ENCODE data around the gene BCAT1.

DNA sequence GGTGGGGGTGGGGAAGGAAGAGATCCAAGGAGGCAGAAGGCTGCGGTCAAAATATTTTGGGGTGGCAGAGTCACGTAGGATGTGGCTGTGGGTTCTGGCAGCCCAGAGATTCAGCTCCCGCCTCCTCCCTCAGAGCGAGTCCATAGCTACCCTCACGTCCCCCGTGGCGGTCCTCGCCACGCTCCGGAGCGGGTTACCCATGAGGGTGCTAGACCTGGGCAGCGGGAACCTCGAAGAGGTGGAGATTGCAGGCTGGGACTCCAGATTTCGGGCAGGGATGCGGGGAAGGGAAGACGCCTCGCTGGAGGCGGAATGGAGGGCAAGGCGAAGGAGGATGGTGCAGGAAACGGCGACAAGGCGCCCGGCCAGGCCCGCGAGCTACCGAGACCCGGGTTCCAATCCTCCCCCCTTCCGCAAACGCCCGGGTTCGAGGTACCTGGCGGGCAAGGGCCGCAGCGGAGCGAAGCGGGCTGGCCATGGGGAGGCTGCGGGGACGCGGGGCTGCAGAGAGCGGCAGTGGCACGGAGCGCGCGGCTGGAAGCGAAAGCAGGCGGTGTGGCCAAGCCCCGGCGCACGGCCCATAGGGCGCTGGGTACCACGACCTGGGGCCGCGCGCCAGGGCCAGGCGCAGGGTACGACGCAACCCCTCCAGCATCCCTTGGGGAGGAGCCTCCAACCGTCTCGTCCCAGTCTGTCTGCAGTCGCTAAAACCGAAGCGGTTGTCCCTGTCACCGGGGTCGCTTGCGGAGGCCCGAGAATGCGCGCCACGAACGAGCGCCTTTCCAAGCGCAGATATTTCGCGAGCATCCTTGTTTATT, 46.2 kb downstream of the BCAT1 start:
- TF ChIP-seq, protein P1, sequence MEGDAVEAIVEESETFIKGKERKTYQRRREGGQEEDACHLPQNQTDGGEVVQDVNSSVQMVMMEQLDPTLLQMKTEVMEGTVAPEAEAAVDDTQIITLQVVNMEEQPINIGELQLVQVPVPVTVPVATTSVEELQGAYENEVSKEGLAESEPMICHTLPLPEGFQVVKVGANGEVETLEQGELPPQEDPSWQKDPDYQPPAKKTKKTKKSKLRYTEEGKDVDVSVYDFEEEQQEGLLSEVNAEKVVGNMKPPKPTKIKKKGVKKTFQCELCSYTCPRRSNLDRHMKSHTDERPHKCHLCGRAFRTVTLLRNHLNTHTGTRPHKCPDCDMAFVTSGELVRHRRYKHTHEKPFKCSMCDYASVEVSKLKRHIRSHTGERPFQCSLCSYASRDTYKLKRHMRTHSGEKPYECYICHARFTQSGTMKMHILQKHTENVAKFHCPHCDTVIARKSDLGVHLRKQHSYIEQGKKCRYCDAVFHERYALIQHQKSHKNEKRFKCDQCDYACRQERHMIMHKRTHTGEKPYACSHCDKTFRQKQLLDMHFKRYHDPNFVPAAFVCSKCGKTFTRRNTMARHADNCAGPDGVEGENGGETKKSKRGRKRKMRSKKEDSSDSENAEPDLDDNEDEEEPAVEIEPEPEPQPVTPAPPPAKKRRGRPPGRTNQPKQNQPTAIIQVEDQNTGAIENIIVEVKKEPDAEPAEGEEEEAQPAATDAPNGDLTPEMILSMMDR (IDR thresholded peaks at IDR 0.05): no peak
- TF ChIP-seq POLR2A (IDR thresholded peaks at IDR 0.05): no peak
